Caco-2 (cell line): ENCODE data around the gene TCOF1. TPM values are rescaled to one million over a fixed set of nuclear protein-coding genes. Genes with fewer than 3 reads are reported as not detected.

Experiments used
- BruUV-seq: library from RNA; stranded (reverse); fragments of 400-500 nt; replicated peaks from 2 replicates; lab custom pipeline; 2021; lab: Mats Ljungman, UMichigan
- CTCF ChIA-PET: fragments of 300-600 bp; sonication (Branson Sonifier 250); formaldehyde crosslinking; loops from one replicate; lab custom pipeline; 2022; ENCODE audit warnings: antibody characterized with exemption; lab: Charles Lee
- POLR2A ChIA-PET: fragments of 300-600 bp; sonication (Branson Sonifier 250); formaldehyde crosslinking; loops from one replicate; lab custom pipeline; 2022; ENCODE audit warnings: antibody characterized with exemption; lab: Charles Lee
- DNase-seq, 2 experiments: peaks; one replicate each; pipeline versions ENCODE4 v3.0.0 to v3.0.0-alpha.2; 2020 to 2022
- H3K27me3 ChIP-seq: replicated peaks from 2 replicates; pipeline ENCODE4 v1.6.0; 2011; ENCODE audit warnings: low read length; ENCODE audit not compliant: control insufficient read depth, insufficient read depth
- H3K36me3 ChIP-seq: 2 replicates; pipeline ENCODE4 v1.5.1; 2011; ENCODE audit warnings: low read length; ENCODE audit not compliant: control insufficient read depth, insufficient read depth
- H3K4me1 ChIP-seq: fragments of 250-450 bp; sonication (Bioruptor Pico); 2 replicates; pipeline ENCODE4 v1.5.1; 2020; ENCODE audit warnings: mild to moderate bottlenecking
- H3K4me3 ChIP-seq: 2 replicates; pipeline ENCODE4 v1.5.1; 2011; ENCODE audit warnings: low read depth, mild to moderate bottlenecking, control low read depth, low read length
- H3K9me3 ChIP-seq: fragments of 250-450 bp; sonication (Bioruptor Pico); 2 replicates; pipeline ENCODE4 v1.5.1; 2020; ENCODE audit warnings: mild to moderate bottlenecking, moderate library complexity
- H3K27ac Mint-ChIP-seq: one replicate; pipeline ENCODE4 v1.8.0; 2022; ENCODE audit warnings: mixed read lengths; ENCODE audit not compliant: unreplicated experiment
- H3K27me3 Mint-ChIP-seq: one replicate; pipeline ENCODE4 v1.8.0; 2022; ENCODE audit warnings: mixed read lengths; ENCODE audit not compliant: insufficient read depth, unreplicated experiment
- H3K36me3 Mint-ChIP-seq: one replicate; pipeline ENCODE4 v1.8.0; 2022; ENCODE audit warnings: mild to moderate bottlenecking, mixed read lengths; ENCODE audit not compliant: insufficient read depth, unreplicated experiment
- H3K4me1 Mint-ChIP-seq: one replicate; pipeline ENCODE4 v1.8.0; 2022; ENCODE audit warnings: low read depth, mixed read lengths; ENCODE audit not compliant: unreplicated experiment
- H3K4me3 Mint-ChIP-seq: one replicate; pipeline ENCODE4 v1.8.0; 2022; ENCODE audit warnings: mild to moderate bottlenecking, moderate library complexity, mixed read lengths; ENCODE audit not compliant: unreplicated experiment
- H3K9me3 Mint-ChIP-seq: one replicate; pipeline ENCODE4 v1.8.0; 2022; ENCODE audit warnings: mixed read lengths; ENCODE audit not compliant: unreplicated experiment
- intact Hi-C: fragments of 100-400 bp; cut with micrococcal nuclease; formaldehyde crosslinking; loops from one replicate; pipeline ENCODE4 v1.10.0; 2022; ENCODE audit not compliant: unreplicated experiment
- total RNA-seq: library from RNA; stranded (reverse); gene quantifications from 2 replicates; pipeline ENCODE4 v1.2.3, GENCODE V29; 2022
- TF ChIP-seq, protein P1 (sequence below), 2 experiments: fragments of 200-600 bp in 1 of 2; IDR thresholded peaks; 1 replicate in 1 of 2; 2 replicates in 1 of 2; pipeline versions ENCODE4 v1.5.1 to v1.8.0; 2011 to 2022; ENCODE audit warnings: antibody characterized with exemption in 1 of 2, control low read depth in 1 of 2, inconsistent platforms in 1 of 2, low read depth in 1 of 2, low read length in 1 of 2, mild to moderate bottlenecking in 1 of 2, moderate library complexity in 1 of 2; ENCODE audit not compliant: insufficient read depth in 1 of 2, severe bottlenecking in 1 of 2, unreplicated experiment in 1 of 2

TCOF1 gene
- total RNA-seq, 1 experiment from 2014 or later = 112 TPM

DNA sequence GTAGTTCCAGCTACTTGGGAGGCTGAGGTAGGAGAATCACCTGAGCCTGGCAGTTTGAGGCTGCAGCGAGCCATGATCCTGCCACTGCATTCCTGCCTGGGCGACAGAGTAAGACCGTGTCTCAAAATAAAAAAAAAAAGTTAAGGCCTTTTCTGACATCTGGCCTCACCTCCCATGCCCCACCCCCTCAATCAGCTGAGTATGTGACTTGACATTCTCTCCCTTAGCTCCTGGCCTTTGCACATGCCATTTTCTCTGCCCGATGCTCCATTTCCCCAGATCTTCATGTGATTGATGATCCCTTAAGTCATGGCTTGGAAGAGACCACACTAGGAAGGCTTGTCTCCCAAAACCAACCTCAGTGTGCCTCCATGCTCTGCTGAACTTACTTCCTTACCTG lies 17.7 kb upstream of the TCOF1 start:
- ChIA-PET POLR2A (no interaction called here), CTCF (no interaction called here)
- no peaks in the 10 kb centered on the region for H3K36me3 Mint-ChIP-seq
- H3K4me3 Mint-ChIP-seq = no peak overlapping the region
- Histone ChIP-seq H3K4me1 (no peaks in the 10 kb centered on the region), H3K4me3 (no peak overlapping the region), H3K27me3 (no peaks in the 10 kb centered on the region), H3K36me3 (no peaks in the 10 kb centered on the region), H3K9me3 (no peaks in the 10 kb centered on the region)
- intact Hi-C loops = loop anchor here (5.0 kb wide), 1 partner anchor 538 kb away; no protein-coding TSS in a partner anchor
- H3K4me1 Mint-ChIP-seq = peaks cover 4% of the 10 kb centered on the region
- no TSS peak for BruUV-seq
- TF ChIP-seq, protein P1, sequence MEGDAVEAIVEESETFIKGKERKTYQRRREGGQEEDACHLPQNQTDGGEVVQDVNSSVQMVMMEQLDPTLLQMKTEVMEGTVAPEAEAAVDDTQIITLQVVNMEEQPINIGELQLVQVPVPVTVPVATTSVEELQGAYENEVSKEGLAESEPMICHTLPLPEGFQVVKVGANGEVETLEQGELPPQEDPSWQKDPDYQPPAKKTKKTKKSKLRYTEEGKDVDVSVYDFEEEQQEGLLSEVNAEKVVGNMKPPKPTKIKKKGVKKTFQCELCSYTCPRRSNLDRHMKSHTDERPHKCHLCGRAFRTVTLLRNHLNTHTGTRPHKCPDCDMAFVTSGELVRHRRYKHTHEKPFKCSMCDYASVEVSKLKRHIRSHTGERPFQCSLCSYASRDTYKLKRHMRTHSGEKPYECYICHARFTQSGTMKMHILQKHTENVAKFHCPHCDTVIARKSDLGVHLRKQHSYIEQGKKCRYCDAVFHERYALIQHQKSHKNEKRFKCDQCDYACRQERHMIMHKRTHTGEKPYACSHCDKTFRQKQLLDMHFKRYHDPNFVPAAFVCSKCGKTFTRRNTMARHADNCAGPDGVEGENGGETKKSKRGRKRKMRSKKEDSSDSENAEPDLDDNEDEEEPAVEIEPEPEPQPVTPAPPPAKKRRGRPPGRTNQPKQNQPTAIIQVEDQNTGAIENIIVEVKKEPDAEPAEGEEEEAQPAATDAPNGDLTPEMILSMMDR (IDR thresholded peaks at IDR 0.05; ENCODE audit: insufficient read depth in 1 of 2, low read depth in 1 of 2, low read length in 1 of 2, severe bottlenecking in 1 of 2, unreplicated experiment in 1 of 2) = no peak
- H3K27me3 Mint-ChIP-seq = no peaks in the 10 kb centered on the region
- H3K9me3 Mint-ChIP-seq = no peaks in the 10 kb centered on the region
- no peak overlapping the region for H3K27ac Mint-ChIP-seq
- no peak for DNase-seq

DNA sequence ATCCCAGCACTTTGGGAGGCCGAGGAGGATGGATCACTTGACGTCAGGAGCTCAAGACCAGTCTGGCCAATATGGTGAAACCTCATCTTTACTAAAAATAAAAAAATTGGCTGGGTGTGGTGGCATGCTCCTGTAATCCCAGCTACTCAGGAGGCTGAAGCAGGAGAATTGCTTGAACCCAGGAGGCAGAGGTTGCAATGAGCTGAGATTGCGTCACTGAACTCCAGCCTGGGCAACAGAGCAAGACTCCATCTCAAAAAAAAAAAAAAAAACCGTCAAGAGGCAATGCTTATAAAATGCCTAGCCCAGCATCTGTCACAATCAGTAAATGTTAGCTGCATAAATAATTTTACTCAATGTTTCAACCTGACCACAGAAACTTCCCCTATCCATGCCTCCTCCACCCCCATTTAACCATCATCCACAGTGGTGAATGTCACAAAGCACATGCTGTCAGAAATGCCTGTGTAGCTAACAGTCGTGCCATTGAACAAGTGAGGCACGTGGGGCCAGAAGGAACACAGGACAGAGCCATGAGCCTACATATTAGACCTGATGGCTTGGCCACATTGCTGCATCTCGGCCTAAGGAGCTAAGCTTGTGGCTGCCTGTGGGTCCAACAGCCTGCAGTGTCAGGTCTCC lies 16.8 kb upstream of the TCOF1 start:
- H3K36me3 ChIP-seq = no peaks in the 10 kb centered on the region
- Mint-ChIP-seq H3K36me3 (no peaks in the 10 kb centered on the region), H3K27ac (no peak overlapping the region), H3K27me3 (no peaks in the 10 kb centered on the region), H3K9me3 (no peaks in the 10 kb centered on the region), H3K4me3 (no peak overlapping the region), H3K4me1 (no peaks in the 10 kb centered on the region)
- intact Hi-C loops = loop anchor here (5.0 kb wide), 1 partner anchor 538 kb away; no protein-coding TSS in a partner anchor
- H3K4me1 ChIP-seq = no peaks in the 10 kb centered on the region
- ChIA-PET POLR2A (no interaction called here), CTCF (interaction anchor here (0.7 kb wide), 1 partner anchor 1166 kb away, joined by 5 read pairs; no protein-coding TSS in a partner anchor)
- H3K27me3 ChIP-seq = no peaks in the 10 kb centered on the region
- TF ChIP-seq, protein P1 (IDR thresholded peaks at IDR 0.05; ENCODE audit: insufficient read depth in 1 of 2, low read depth in 1 of 2, low read length in 1 of 2, severe bottlenecking in 1 of 2, unreplicated experiment in 1 of 2) = no peak
- H3K9me3 ChIP-seq = no peaks in the 10 kb centered on the region
- DNase-seq = no peak
- H3K4me3 ChIP-seq = no peak overlapping the region
- BruUV-seq = no TSS peak

DNA sequence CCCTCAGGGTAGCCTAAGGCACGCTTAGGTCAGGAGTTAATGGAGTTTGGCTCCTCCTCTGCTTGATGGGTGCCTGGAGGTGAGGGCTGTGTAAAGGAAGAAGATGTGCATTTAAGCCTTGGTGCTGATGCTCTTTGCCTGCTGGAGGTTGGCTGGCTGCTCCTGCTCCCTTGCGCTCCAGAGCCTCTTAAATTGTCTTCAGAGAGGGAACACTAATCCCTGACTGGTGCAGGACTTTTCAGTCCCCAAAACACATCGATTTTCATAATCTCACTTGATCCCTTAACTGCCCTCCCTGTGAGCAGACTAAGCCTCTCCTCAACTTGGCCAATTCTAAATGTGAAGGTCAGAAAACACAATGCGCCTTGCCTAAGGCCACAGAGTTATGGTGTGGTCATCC lies 16.2 kb upstream of the TCOF1 start:
- Histone ChIP-seq H3K36me3 (no peaks in the 10 kb centered on the region), H3K4me3 (no peak overlapping the region), H3K9me3 (no peaks in the 10 kb centered on the region), H3K4me1 (no peaks in the 10 kb centered on the region), H3K27me3 (no peaks in the 10 kb centered on the region)
- Mint-ChIP-seq H3K9me3 (no peaks in the 10 kb centered on the region), H3K27ac (no peak overlapping the region), H3K4me3 (no peak overlapping the region), H3K4me1 (no peaks in the 10 kb centered on the region), H3K27me3 (no peaks in the 10 kb centered on the region), H3K36me3 (no peaks in the 10 kb centered on the region)
- BruUV-seq = no TSS peak
- TF ChIP-seq, protein P1 (IDR thresholded peaks at IDR 0.05; ENCODE audit: insufficient read depth in 1 of 2, low read depth in 1 of 2, low read length in 1 of 2, severe bottlenecking in 1 of 2, unreplicated experiment in 1 of 2) = no peak
- CTCF ChIA-PET = no interaction called here
- DNase-seq = no peak
- intact Hi-C loops = loop anchor here (5.0 kb wide), 1 partner anchor 539 kb away; no protein-coding TSS in a partner anchor
- POLR2A ChIA-PET = no interaction called here
